ENCODE data around the gene FLVCR2. TPM values are rescaled to one million over a fixed set of nuclear protein-coding genes. Genes with fewer than 3 reads are reported as not detected.

FLVCR2 gene
- total and polyA plus RNA-seq, 2 donors (not counting 1 experiment from before 2014, with no cell fraction given), result 0.31 to 1.6 TPM

DNA sequence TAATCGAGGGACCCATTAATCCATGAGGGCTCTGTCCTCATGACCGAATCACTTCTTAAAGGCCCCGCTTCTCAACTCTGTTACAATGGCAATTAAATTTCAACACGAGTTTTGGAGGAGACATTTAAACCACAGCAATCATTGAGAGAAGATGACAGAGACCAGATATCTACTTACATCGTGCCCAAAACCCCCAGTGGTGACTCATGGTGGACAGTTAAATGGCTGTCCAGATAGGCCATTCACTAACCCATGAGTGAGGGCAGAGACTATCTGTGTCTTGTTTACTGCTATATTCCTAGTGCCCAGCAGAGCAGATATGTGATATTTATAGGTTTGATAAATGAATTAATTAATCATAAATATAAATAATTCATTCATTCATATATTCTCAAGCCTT, 20.0 kb upstream of the FLVCR2 start:
- no peak for DNase-seq
- ChIA-PET POLR2A (no interaction called here), CTCF (interaction anchor here (3.2 to 5.7 kb wide), 3 partner anchors 17 to 250 kb away, joined by 12 to 65 read pairs (median 60); no protein-coding TSS in a partner anchor)
- no peaks in the 10 kb centered on the region for H3K27me3 ChIP-seq (replicated peaks in 1 of 4; ENCODE audit: control extremely low read depth in 1 of 4, control insufficient read depth in 3 of 4, insufficient read depth in 4 of 4, low read length in 3 of 4)
- H3K27me3 Mint-ChIP-seq, result no peaks in the 10 kb centered on the region
- no peak overlapping the region for H3K4me3 Mint-ChIP-seq
- peaks cover 6 to 8% of the 10 kb centered on the region in 2 donors for H3K4me1 ChIP-seq (ENCODE audit: control insufficient read depth in 2 of 2, insufficient read depth in 2 of 2, low read length in 2 of 2)
- H2AFZ ChIP-seq (ENCODE audit: insufficient read depth, low read depth, low read length, poor library complexity, severe bottlenecking), result no peak overlapping the region
- H3K9me3 Mint-ChIP-seq (ENCODE audit: insufficient read depth), result no peaks in the 10 kb centered on the region
- no peak overlapping the region for H3K9ac ChIP-seq (ENCODE audit: low read length)
- 91% methylated on average over 3 of the region's 5 CpGs for WGBS (ENCODE audit: insufficient coverage)
- TF ChIP-seq EZH2 (IDR thresholded peaks at IDR 0.05; ENCODE audit: borderline replicate concordance, insufficient read depth, low read depth, low read length, poor library complexity, severe bottlenecking), result no peak
- TF ChIP-seq, protein P1, sequence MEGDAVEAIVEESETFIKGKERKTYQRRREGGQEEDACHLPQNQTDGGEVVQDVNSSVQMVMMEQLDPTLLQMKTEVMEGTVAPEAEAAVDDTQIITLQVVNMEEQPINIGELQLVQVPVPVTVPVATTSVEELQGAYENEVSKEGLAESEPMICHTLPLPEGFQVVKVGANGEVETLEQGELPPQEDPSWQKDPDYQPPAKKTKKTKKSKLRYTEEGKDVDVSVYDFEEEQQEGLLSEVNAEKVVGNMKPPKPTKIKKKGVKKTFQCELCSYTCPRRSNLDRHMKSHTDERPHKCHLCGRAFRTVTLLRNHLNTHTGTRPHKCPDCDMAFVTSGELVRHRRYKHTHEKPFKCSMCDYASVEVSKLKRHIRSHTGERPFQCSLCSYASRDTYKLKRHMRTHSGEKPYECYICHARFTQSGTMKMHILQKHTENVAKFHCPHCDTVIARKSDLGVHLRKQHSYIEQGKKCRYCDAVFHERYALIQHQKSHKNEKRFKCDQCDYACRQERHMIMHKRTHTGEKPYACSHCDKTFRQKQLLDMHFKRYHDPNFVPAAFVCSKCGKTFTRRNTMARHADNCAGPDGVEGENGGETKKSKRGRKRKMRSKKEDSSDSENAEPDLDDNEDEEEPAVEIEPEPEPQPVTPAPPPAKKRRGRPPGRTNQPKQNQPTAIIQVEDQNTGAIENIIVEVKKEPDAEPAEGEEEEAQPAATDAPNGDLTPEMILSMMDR (IDR thresholded peaks at IDR 0.05), result no peak
- H3K36me3 ChIP-seq (replicated peaks in 1 of 2; ENCODE audit: control extremely low read depth in 1 of 2, control insufficient read depth in 1 of 2, extremely low read depth in 1 of 2, insufficient read depth in 2 of 2, low read length in 1 of 2), result no peaks in the 10 kb centered on the region
- no peaks in the 10 kb centered on the region for H3K79me2 ChIP-seq (ENCODE audit: control insufficient read depth, insufficient read depth, low read length)
- intact Hi-C loops (cut with micrococcal nuclease), result no loop called here
- H3K4me2 ChIP-seq (replicated peaks; ENCODE audit: low read depth, low read length, poor library complexity, severe bottlenecking), result no peak overlapping the region
- H3K27ac ChIP-seq (ENCODE audit: low read length in 2 of 2), result no peak overlapping the region
- no peak overlapping the region for H3K27ac Mint-ChIP-seq
- H4K20me1 ChIP-seq (ENCODE audit: control insufficient read depth, insufficient read depth, low read length, poor library complexity, severe bottlenecking), result no peaks in the 10 kb centered on the region
- ATAC-seq (ENCODE audit: low read depth), result no peak
- no peak overlapping the region for H3K4me3 ChIP-seq (ENCODE audit: control extremely low read depth in 1 of 5, extremely low read depth in 1 of 5, insufficient read depth in 1 of 5, low read depth in 2 of 5, low read length in 4 of 5)
- peaks cover 10% of the 10 kb centered on the region for H3K4me1 Mint-ChIP-seq
- peaks cover 0 to 7% (median 5%) of the 10 kb centered on the region in 3 donors for H3K9me3 ChIP-seq (ENCODE audit: control extremely low read depth in 1 of 3, control insufficient read depth in 2 of 3, insufficient read depth in 1 of 3, low read length in 2 of 3)

DNA sequence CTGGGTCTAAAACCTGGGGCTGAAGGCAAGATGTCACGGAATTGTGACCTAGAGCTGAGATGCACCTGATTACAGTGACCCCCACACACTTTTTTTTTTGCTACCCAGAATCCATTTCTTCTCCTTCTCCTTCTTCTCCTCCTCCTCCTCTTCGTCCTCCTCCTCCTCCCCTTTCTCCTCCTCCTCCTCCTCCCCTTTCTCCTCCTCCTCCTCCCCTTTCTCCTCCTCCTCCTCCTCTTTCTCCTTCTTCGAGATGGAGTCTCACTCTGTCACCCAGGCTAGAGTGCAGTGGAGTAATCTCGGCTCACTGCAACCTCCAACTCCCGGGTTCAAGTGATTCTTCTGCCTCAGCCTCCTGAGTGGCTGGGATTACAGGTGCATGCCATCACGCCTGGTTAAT, 19.4 kb upstream of the FLVCR2 start:
- no peak for TF ChIP-seq EZH2 (IDR thresholded peaks at IDR 0.05; ENCODE audit: borderline replicate concordance, insufficient read depth, low read depth, low read length, poor library complexity, severe bottlenecking)
- TF ChIP-seq, protein P1 (IDR thresholded peaks at IDR 0.05), result no peak
- no peaks in the 10 kb centered on the region for H3K36me3 ChIP-seq (replicated peaks in 1 of 2; ENCODE audit: control extremely low read depth in 1 of 2, control insufficient read depth in 1 of 2, extremely low read depth in 1 of 2, insufficient read depth in 2 of 2, low read length in 1 of 2)
- peaks cover 0 to 7% (median 5%) of the 10 kb centered on the region in 3 donors for H3K9me3 ChIP-seq (ENCODE audit: control extremely low read depth in 1 of 3, control insufficient read depth in 2 of 3, insufficient read depth in 1 of 3, low read length in 2 of 3)
- WGBS (ENCODE audit: insufficient coverage), result 100% methylated on average over 3 of the region's 6 CpGs
- no peak overlapping the region for H3K4me2 ChIP-seq (replicated peaks; ENCODE audit: low read depth, low read length, poor library complexity, severe bottlenecking)
- no peak overlapping the region for H3K9ac ChIP-seq (ENCODE audit: low read length)
- ChIA-PET CTCF (interaction anchor here (1.3 to 6.1 kb wide), 8 partner anchors 10 to 251 kb away, joined by 4 to 108 read pairs (median 52); partner anchors contain the start of gene BATF), POLR2A (no interaction called here)
- ATAC-seq (ENCODE audit: low read depth), result no peak
- H3K27ac ChIP-seq (ENCODE audit: low read length in 2 of 2), result no peak overlapping the region
- no peaks in the 10 kb centered on the region for H3K27me3 Mint-ChIP-seq
- H3K4me3 ChIP-seq (ENCODE audit: control extremely low read depth in 1 of 5, extremely low read depth in 1 of 5, insufficient read depth in 1 of 5, low read depth in 2 of 5, low read length in 4 of 5), result no peak overlapping the region
- peaks cover 6 to 8% of the 10 kb centered on the region in 2 donors for H3K4me1 ChIP-seq (ENCODE audit: control insufficient read depth in 2 of 2, insufficient read depth in 2 of 2, low read length in 2 of 2)
- no peak overlapping the region for H3K4me3 Mint-ChIP-seq
- no peak overlapping the region for H3K27ac Mint-ChIP-seq
- no peaks in the 10 kb centered on the region for H4K20me1 ChIP-seq (ENCODE audit: control insufficient read depth, insufficient read depth, low read length, poor library complexity, severe bottlenecking)
- H3K27me3 ChIP-seq (replicated peaks in 1 of 4; ENCODE audit: control extremely low read depth in 1 of 4, control insufficient read depth in 3 of 4, insufficient read depth in 4 of 4, low read length in 3 of 4), result no peaks in the 10 kb centered on the region
- H3K79me2 ChIP-seq (ENCODE audit: control insufficient read depth, insufficient read depth, low read length), result no peaks in the 10 kb centered on the region
- H3K9me3 Mint-ChIP-seq (ENCODE audit: insufficient read depth), result no peaks in the 10 kb centered on the region
- H3K4me1 Mint-ChIP-seq, result peaks cover 10% of the 10 kb centered on the region
- H2AFZ ChIP-seq (ENCODE audit: insufficient read depth, low read depth, low read length, poor library complexity, severe bottlenecking), result no peak overlapping the region
- intact Hi-C loops (cut with micrococcal nuclease), result no loop called here
- DNase-seq, result no peak
